NCI-H1694 treated with DMSO at 0.1 percent for 48 hours (cell line): Measurements from ENCODE around the gene SNAPC2.

ENCODE experiments used
- DNase-seq: peaks from one replicate; lab custom pipeline; 2025; lab: John Stamatoyannopoulos, UW

Gene SNAPC2, protein sequence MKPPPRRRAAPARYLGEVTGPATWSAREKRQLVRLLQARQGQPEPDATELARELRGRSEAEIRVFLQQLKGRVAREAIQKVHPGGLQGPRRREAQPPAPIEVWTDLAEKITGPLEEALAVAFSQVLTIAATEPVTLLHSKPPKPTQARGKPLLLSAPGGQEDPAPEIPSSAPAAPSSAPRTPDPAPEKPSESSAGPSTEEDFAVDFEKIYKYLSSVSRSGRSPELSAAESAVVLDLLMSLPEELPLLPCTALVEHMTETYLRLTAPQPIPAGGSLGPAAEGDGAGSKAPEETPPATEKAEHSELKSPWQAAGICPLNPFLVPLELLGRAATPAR

DNA sequence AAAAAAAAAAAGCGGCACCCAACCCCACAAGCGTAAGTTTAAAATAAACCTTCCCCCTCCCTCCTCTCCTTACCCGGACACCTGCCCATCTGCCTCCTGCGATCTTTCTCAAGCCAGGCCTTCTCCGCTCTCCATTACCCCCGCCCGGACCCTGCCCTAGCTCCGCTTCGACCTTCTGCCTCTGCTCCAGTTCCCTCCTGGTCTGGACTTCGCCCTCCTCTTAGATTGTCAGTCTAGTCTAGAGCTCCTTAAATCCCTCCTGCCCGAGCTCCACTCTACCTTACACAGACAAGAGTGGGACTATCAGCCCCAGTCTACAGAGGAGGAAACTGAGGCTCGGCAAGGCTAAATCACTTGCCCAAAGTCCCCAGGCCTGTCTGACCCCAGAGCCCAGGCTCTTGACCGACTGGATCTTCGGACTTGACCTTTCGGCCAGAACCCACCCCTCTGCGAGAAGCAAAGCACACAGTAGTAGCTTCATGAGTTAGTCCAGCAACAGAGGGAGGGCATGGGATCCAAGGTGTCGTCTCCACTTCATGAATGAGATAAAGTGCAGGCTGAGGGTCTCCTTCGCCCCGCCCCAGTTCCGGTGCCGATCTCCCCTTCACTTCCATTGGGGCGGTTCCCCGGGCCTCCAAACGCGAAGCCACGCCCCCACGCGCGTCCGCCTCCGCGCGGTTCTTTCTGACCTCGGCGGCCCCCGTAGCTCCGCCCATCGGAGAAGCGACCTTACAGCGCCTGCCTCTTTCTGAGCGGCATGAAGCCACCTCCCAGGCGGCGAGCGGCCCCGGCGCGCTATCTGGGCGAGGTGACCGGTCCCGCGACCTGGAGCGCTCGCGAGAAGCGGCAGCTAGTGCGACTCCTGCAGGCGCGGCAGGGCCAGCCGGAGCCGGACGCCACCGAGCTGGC, at the start of gene SNAPC2:
TSS of gene SNAPC2 (plus strand) at position 729 of the 909 bp plus-strand sequence. CDS start at position 758, 29 bp downstream.
- DNase-seq, result peak; percentile 80

DNA sequence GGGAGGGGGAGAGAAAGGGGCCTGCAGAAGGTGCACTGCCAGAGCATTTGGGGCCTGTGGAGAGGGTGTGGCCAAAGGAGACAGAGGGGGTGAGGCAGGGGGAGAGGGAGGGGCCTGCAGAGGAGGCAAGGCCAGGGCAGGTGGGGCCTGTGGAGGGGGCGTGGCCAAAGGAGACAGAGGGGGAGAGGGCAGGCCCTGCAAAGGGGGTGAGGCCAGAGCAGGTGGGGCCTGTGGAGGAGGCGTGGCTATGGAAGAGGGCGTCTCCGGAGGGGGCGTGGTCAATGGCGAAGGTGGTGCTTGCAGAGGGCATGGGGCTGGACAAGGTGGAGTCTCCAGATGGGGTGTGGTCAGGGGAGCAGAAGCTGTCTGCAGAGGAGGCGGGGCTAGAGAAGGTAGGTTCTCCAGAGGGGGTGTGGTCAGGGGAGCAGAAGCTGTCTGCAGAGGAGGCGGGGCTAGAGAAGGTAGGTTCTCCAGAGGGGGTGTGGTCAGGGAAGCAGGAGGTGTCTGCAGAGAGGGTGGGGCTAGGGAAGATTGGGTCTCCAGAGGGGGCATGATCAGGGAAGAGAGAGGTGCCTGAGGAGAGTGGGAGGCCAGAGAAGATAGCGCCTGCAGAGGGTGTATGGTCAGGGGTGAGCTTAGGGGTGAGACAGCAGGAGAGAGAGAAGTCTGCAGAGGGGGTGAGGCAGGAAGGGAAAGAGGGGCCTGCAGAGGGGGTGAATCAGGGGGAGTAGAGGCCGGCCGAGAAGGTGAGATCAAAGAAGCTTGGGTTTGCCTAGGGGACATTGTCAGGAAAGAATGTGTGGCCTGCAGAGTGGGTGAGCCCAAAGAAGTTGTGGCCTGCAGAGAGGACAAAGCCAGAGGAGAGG, 49.3 kb upstream of the SNAPC2 start:
- no peak for DNase-seq

DNA sequence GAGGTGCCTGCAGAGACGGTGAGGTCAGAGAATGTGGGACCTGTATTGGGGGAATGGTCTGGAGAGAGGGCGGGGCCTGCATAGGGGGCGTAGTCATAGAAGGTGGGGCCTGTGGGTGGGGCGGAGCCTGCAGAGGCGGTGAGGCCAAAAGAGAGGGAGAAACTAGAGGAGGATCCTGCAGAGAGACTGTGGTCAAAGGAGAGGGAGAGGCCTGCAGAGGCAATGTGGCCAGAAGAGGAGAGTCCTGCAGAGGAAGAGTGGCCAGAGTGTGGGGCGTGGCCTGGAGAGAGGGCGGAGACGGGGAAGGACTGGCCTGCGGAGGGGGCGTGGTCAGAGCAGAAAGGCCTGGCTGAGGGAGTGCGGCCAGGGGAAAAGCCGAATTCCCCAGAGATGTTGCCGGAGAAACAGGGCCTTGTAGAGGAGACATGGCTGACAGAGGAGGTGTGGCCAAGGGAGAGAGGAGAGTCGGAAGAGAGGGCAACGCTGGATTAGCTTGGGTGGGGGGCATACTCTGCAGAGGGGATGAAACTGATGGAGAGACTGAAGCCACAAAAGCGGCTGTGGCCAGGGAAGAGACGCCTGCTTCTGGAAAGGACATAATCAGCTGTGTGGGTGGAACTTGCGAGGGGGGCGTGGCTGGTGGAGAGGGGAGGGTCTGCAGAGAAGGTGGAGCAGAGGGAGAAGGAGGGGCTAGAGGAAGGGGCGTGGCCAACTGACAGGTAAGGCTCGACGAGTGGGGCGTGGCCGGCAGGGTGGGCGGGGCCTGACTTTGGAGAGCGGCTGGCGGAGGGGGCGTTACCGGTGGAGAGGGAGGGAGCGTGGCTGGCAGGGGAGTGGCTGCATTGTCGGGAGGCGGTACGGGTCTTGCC, 48.5 kb upstream of the SNAPC2 start:
- DNase-seq, result no peak

- no peak for DNase-seq
These were observed 47.6 kb upstream of the SNAPC2 start for GRCh38 chr19:7872306-7873204.

- DNase-seq, result no peak
These were observed 46.6 kb upstream of the SNAPC2 start for GRCh38 chr19:7873304-7874075.

DNA sequence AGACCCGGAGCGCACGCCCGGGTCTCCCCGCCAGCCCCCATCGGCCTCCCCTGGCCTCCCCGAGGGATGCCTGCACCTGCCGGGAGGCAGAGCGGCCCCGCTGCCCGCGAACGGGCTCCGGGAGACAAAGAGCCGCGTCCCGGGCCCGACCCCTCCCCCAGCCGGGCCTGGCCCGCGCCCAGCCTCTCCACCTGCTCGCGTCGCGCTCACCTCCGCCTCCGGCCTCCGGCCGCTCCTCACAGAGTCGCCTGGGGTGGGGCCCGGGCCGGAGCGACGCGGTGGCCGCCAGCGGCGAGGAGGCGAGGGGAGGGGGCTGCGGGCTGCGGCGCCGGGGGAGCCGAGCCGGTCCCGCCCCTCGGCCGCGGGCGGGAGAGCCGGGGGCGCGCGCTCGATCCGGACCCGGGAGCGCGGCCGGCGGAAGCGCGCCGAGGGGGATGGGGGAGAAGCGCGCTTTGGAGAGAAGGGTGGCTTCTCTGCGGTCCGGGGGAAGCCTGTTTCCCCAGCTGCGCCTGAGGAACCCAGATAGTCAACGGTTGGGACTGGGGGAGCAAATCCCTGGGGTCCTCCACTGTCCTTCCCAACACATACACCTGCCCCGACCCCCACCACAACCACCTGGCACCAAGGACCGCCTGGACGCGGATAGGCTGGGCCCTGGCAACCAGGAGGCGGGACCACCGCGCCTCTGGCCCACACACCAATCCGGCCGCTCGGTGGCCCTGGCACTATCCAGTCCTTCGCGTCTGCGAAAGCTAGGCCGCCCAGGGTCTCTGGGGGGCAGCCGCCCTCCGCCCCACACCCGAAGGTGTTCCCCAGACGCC, 45.9 kb upstream of the SNAPC2 start, which contains the start of gene PRR36:
TSS of gene PRR36 (minus strand) at position 315 of the 821 bp plus-strand sequence. CDS start 701 bp downstream, outside the sequence.
- DNase-seq, result peak; percentile 69

DNA sequence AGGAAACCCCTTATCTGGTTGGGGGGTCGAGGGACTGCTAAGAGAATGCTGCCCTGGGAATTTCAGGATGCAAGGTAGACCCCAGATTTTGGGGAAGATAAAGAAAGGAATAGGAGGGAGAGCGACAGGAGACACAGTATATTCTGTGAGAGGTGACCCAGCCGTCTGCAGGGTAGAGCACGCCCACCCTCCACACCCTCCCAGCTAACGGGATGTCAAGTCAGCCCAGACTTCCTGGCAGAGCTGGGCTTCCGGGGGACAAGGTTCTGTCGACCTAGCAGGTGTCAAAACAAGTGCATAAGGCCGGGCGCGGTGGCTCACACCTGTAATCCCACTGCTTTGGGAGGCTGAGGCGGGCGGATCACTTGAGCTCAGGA, 45.3 kb upstream of the SNAPC2 start:
- no peak for DNase-seq

DNA sequence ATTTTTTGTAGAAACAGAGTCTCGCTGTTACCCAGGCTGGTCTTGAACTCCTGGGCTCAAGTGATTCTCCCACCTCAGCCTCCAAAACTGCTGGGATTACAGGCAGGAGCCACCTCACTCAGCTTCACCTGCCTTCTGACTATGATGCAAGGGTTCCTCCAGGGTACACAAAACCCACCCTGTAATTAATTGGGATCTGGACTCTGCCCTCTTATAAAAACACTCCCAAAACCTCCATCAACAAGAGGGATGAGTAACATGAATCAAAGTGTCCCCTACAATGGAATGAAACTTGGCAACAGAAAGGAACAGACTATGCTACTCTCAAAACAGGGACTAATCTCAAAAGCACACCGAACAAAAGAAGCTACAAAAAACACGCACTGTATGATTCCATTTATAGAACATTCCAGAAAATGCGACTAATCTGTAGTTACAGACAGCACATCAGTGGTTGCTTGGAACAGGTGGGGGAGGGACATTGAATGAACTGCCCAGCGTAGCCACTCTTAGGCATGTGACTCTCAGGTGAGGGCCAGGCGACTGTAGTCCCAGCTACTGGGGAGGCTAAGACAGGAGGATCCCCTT, 42.8 kb upstream of the SNAPC2 start:
- no peak for DNase-seq

DNA sequence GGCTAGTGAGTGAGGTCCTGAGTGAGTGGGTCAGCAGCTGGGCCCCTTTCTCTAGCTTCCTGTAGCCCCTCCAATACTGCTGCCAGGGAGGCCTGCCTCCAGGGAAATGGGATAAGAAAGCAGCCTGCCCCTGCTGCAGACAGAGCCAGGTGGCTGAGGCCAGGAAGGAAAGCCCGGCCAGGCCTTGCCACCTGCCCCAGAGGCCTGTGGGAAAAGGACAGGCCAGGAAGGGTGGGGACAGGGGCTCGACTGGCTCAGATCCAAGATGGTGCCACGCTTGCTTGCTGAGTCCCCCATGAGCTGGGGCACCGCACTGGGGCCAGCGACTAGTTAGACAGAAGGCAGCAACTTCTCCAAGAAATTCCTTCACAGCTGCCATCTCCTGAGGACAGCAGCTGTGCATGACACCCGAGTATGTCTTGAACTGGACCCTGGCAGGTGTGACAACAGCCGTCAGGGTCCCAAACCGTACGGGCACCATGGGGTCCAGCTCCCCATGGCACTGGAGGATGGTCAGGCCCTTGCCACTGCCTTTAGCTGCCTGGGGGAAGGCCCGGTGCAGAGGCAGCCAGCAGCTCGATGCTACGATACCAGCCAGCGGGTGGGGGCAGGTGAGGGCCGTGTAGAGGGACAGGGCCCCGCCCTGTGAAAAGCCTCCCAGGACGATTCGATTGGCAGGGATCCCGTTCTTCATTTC, 40.9 kb upstream of the SNAPC2 start:
- no peak for DNase-seq

DNA sequence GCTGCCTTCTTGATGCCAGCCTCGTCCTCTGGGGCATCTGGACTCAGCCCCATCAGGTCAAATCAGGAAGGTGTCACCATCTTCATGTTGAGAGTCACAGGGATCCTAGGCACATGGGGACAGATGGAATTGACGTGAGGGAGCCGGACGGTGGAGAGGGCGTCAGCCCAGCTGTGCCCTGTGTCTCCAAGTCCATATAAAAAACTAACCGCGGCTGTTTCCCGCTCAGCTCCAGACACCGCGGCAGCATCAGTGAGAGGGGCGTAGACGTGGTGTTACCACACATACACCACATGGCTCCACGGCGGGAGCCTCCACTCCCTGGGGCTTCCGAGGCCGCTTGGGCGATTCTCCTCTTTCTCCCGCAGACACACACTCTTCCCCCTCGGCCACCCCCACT, 40.3 kb upstream of the SNAPC2 start:
- no peak for DNase-seq

DNA sequence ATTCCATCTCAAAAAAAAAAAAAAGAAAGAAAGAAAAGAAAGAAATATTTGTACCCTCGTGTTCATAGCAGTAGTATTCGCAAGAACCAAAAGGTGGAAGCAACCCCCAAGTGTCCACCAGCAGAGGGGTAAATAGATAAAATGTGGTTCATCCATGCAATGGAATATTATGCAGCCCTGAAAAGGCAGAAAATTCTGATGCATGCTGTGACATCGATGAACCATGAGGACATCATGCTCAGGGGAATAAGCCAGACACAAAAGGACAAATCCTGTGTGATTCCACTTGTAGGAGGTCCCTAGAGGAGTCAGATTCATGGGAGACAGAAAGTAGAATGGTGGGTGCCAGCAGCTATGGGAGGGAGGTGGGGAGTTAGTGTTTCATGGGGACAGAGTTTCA, 38.2 kb upstream of the SNAPC2 start:
- DNase-seq, result no peak

DNA sequence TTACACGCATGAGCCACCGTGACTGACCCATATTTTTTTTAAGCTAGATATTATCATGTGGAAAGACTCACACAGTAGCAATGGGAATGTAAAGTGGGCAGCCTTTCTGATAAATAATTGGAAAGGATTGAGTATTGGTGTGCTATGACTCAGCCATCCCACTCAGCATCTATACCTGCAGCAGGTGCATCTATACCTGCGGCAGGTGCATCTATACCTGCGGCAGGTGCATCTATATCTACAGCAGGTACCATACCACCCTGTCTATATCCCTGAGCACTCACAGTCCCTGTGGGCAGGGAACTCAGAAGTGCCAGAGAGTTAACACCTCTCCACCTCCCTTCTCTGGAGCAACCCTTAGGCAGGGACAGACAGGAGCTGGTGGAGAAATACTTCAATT, 37.0 kb upstream of the SNAPC2 start:
- DNase-seq, result no peak

DNA sequence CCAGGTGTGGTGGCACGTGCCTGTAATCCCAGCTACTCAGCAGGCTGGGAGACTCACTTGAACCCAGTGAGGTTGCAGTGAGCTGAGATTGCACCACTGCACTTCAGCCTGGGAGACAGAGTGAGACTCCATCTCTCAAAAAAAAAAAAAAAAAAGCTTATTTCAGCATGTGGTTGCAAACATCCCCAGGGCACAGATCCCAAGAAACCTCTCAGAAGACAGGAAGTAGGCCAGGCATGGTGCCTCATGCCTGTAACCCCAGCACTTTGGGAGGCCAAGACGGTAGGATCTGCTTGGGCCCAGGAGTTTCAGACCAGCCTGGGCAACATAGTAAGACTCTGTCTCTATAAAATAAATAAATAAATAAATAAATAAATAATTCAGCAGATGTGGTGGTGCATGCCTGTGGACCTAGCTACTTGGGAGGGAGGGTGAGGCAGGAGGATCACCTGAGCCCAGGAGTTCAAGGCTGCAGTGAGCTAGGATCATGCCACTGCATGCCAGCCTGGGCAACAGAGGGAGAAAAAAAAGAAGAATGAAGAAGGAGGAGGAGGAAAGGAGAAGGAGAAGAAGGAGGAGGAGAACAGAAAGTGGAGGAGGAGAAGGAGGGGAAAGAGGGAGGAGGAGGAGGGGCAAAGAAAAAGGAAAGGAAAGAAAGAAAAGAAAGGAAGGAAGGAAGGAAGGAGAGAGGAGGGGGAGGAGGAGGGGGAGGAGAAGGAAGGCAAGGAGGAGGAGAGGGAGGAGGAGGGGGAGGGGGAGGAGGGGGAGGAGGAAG, 36.2 kb upstream of the SNAPC2 start:
- no peak for DNase-seq

GRCh38 chr19:7885818-7886217, 34.3 kb upstream of the SNAPC2 start:
- no peak for DNase-seq

DNA sequence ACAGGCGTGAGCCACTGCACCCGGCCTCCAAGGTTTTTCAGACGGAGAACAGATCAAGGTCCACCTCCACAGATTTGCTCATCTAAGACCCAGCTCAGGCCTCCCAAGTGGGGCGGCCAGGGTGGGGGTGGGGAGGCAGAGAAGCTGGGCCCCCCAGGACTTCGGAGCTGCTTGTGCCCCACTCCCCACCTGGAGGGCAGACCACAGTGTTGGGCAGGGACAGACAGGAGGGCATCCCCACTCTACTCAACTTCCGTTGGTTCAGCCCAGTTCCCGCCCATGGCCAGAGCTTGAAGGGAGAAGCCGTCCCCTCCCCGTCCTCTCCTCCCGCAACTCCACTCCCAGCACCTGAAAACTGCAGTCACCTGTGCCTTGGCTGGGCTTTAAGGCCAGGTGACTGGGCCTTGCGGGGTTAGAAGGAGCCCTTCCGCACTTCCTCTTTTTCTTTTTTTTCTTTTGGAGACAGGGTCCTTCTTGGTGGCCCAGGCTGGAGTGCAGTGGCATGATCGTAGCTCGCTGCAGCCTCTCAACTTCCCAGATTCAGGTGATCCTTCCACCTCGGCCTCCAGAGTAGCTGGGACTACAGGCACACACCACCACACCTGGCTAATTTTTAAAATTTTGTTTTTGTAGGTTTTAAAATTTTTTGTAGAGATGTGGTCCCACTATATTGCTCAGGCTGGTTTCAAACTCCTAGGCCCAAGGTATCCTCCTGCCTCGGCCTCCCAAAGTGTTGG, 32.6 kb upstream of the SNAPC2 start:
- DNase-seq, result no peak
